HepG2 (cell line): ENCODE data around the gene STARD5. TPM values are rescaled to one million over a fixed set of nuclear protein-coding genes. Genes with fewer than 3 reads are reported as not detected.

Experiments used
- AHR ChIP-seq: IDR thresholded peaks from 2 replicates; pipeline ENCODE4 v1.6.1; 2018; ENCODE audit warnings: missing genetic modification reagents, missing compliant biosample characterization
- AKAP8 ChIP-seq: sonication (generic); formaldehyde crosslinking; IDR thresholded peaks from 2 replicates; pipeline ENCODE4 v1.5.1; 2020; ENCODE audit warnings: mild to moderate bottlenecking, missing genetic modification reagents
- BORCS8-MEF2B ChIP-seq: sonication (generic); formaldehyde crosslinking; IDR thresholded peaks from 2 replicates; pipeline ENCODE4 v1.8.0; 2022; ENCODE audit warnings: mild to moderate bottlenecking, missing genetic modification reagents
- FOXA3 ChIP-seq: IDR thresholded peaks from 2 replicates; pipeline ENCODE4 v1.6.1; 2016; ENCODE audit warnings: missing genetic modification reagents, missing compliant biosample characterization
- FUBP1 ChIP-seq: sonication (generic); formaldehyde crosslinking; IDR thresholded peaks from 2 replicates; pipeline ENCODE4 v1.5.1; 2020; ENCODE audit warnings: missing genetic modification reagents, mild to moderate bottlenecking, borderline replicate concordance
- GATA4 ChIP-seq: sonication (generic); IDR thresholded peaks from 2 replicates; pipeline ENCODE4 v1.6.1; 2016; ENCODE audit warnings: antibody characterized with exemption, low read depth, borderline replicate concordance
- HNF4A ChIP-seq: sonication (generic); formaldehyde crosslinking; IDR thresholded peaks from 2 replicates; pipeline ENCODE4 v1.4.0; 2020; ENCODE audit warnings: missing genetic modification reagents
- JUNB ChIP-seq: sonication (generic); formaldehyde crosslinking; IDR thresholded peaks from 2 replicates; pipeline ENCODE4 v1.8.0; 2022; ENCODE audit warnings: missing genetic modification reagents, mild to moderate bottlenecking, borderline replicate concordance
- KMT2A ChIP-seq: sonication (generic); formaldehyde crosslinking; IDR thresholded peaks from 2 replicates; pipeline ENCODE4 v1.4.0; 2020; ENCODE audit warnings: missing genetic modification reagents
- SP1 ChIP-seq, 2 experiments: fragments of 450-650 bp in 1 of 2; sonication (generic) in 1 of 2; formaldehyde crosslinking in 1 of 2; IDR thresholded peaks; 2 replicates each; pipeline versions ENCODE4 v1.4.0 to v1.6.1; 2016 to 2020; ENCODE audit warnings: missing genetic modification reagents in 1 of 2
- THYN1 ChIP-seq: sonication (generic); formaldehyde crosslinking; IDR thresholded peaks from 2 replicates; pipeline ENCODE4 v1.8.1; 2023; ENCODE audit warnings: low read depth, mild to moderate bottlenecking, moderate library complexity, missing genetic modification reagents, borderline replicate concordance
- ZFP36 ChIP-seq: fragments of 150-350 bp; IDR thresholded peaks from 2 replicates; pipeline ENCODE4 v1.6.1; 2018; ENCODE audit warnings: borderline replicate concordance, low read length, low read depth; ENCODE audit not compliant: partially characterized antibody
- ZNF44 ChIP-seq: sonication (generic); formaldehyde crosslinking; IDR thresholded peaks from 2 replicates; pipeline ENCODE4 v1.5.1; 2020; ENCODE audit warnings: mild to moderate bottlenecking, missing genetic modification reagents
- ZNF503 ChIP-seq: sonication (generic); formaldehyde crosslinking; IDR thresholded peaks from 2 replicates; pipeline ENCODE4 v1.4.0; 2020; ENCODE audit warnings: missing genetic modification reagents
- ZNF546 ChIP-seq: sonication (generic); formaldehyde crosslinking; conservative IDR thresholded peaks from 2 replicates; pipeline ENCODE4 v1.8.1; 2023; ENCODE audit warnings: mild to moderate bottlenecking, missing genetic modification reagents
- ZNF547 ChIP-seq: sonication (generic); formaldehyde crosslinking; IDR thresholded peaks from 2 replicates; pipeline ENCODE4 v1.5.1; 2020; ENCODE audit warnings: mild to moderate bottlenecking, missing genetic modification reagents
- ZNF562 ChIP-seq: sonication (generic); formaldehyde crosslinking; IDR thresholded peaks from 2 replicates; pipeline ENCODE4 v1.8.0; 2022; ENCODE audit warnings: missing genetic modification reagents, borderline replicate concordance
- ZNF710 ChIP-seq: sonication (generic); formaldehyde crosslinking; IDR thresholded peaks from 2 replicates; pipeline ENCODE4 v1.5.0; 2020; ENCODE audit warnings: mild to moderate bottlenecking, missing genetic modification reagents, borderline replicate concordance
- ZNF839 ChIP-seq: sonication (generic); formaldehyde crosslinking; IDR thresholded peaks from 2 replicates; pipeline ENCODE4 v1.4.0; 2020; ENCODE audit warnings: missing genetic modification reagents, mild to moderate bottlenecking, borderline replicate concordance
- ZNF891 ChIP-seq: sonication (generic); formaldehyde crosslinking; IDR thresholded peaks from 2 replicates; pipeline ENCODE4 v1.5.0; 2020; ENCODE audit warnings: mild to moderate bottlenecking, missing genetic modification reagents
- polyA plus RNA-seq, 8 experiments: library from polyadenylated mRNA; depleted of rRNA in 3 of 8; stranded (reverse) in 7 of 8; unstranded in 1 of 8; fragments of >200 nt; fragmentation: Illumina TruSeq in 4 of 8; extraction: Trizol in 4 of 8; gene quantifications; 2 replicates each; pipeline versions ENCODE4 v1.2.1 to v1.2.3, GENCODE V29; 2011 to 2016; ENCODE audit warnings: low read depth in 4 of 8, missing spikeins in 1 of 8, mixed read lengths in 1 of 8; ENCODE audit not compliant: insufficient read depth in 1 of 8
- total RNA-seq, 5 experiments: library from RNA; depleted of rRNA; stranded (reverse); fragments of >200 nt; fragmentation: Illumina TruSeq; extraction: Trizol; gene quantifications; 2 replicates each; pipeline ENCODE4 v1.2.3, GENCODE V29; 2016; ENCODE audit warnings: low read depth in 1 of 5

Gene STARD5
- total and polyA plus RNA-seq, 2 of the 13 experiments (the other 11 are each of a cell fraction or from before 2014, with no cell fraction given): 3.1 to 3.5 TPM

GRCh38 chr15:81323944-81324881 lies at the start of gene STARD5 (continued):
- no peak for TF ChIP-seq JUNB
- TF ChIP-seq GATA4: peak; percentile 58; the same call in 1 of the 2 replicates
- no peak for TF ChIP-seq ZNF562 (CRISPR knock-in tag)
- no peak for TF ChIP-seq ZNF710 (CRISPR knock-in tag)
- TF ChIP-seq ZNF44 (CRISPR knock-in tag): no peak
- no peak for TF ChIP-seq ZNF546
- TF ChIP-seq HNF4A (CRISPR knock-in tag): peak; percentile 58; the same call in 1 of the 2 replicates
- no peak for TF ChIP-seq THYN1
- no peak for TF ChIP-seq ZFP36
- no peak for TF ChIP-seq FOXA3 (CRISPR knock-in tag)
- TF ChIP-seq KMT2A (CRISPR knock-in tag): no peak
- TF ChIP-seq BORCS8-MEF2B: no peak
- TF ChIP-seq AKAP8: no peak
- 0 out of 2 replicates have a peak, but pooled peaks have one; percentile 25 for TF ChIP-seq SP1 (IDR thresholded peaks at IDR 0.05)
- TF ChIP-seq SP1 (CRISPR knock-in tag; IDR thresholded peaks at IDR 0.05): peak; percentile 89
- no peak for TF ChIP-seq ZNF839 (CRISPR knock-in tag)
- TF ChIP-seq ZNF547 (CRISPR knock-in tag): no peak
- no peak for TF ChIP-seq ZNF503 (CRISPR knock-in tag)
- no peak for TF ChIP-seq AHR (CRISPR knock-in tag)
- TF ChIP-seq ZNF891 (CRISPR knock-in tag): no peak
- no peak for TF ChIP-seq FUBP1
